ENCODE measurements around the gene WFS1. TPM values are rescaled to one million over a fixed set of nuclear protein-coding genes. Genes with fewer than 3 reads are reported as not detected.

WFS1 gene
- total RNA-seq, 1 donor from 2014 or later, result 29.2 TPM

GRCh38 chr4:6236816-6237390 lies 32.7 kb upstream of the WFS1 start:
- Mint-ChIP-seq H3K4me3 (ENCODE audit: unreplicated experiment) (no peak overlapping the region), H3K27ac (ENCODE audit: unreplicated experiment) (no peak overlapping the region), H3K4me1 (ENCODE audit: unreplicated experiment) (no peaks in the 10 kb centered on the region), H3K27me3 (ENCODE audit: unreplicated experiment) (peaks cover 7% of the 10 kb centered on the region), H3K9me3 (ENCODE audit: unreplicated experiment) (no peaks in the 10 kb centered on the region), H3K36me3 (ENCODE audit: unreplicated experiment) (no peaks in the 10 kb centered on the region)
- peak; percentile 23 for DNase-seq (ENCODE audit: extremely low spot score, unreplicated experiment)
- TF ChIP-seq, protein P1, sequence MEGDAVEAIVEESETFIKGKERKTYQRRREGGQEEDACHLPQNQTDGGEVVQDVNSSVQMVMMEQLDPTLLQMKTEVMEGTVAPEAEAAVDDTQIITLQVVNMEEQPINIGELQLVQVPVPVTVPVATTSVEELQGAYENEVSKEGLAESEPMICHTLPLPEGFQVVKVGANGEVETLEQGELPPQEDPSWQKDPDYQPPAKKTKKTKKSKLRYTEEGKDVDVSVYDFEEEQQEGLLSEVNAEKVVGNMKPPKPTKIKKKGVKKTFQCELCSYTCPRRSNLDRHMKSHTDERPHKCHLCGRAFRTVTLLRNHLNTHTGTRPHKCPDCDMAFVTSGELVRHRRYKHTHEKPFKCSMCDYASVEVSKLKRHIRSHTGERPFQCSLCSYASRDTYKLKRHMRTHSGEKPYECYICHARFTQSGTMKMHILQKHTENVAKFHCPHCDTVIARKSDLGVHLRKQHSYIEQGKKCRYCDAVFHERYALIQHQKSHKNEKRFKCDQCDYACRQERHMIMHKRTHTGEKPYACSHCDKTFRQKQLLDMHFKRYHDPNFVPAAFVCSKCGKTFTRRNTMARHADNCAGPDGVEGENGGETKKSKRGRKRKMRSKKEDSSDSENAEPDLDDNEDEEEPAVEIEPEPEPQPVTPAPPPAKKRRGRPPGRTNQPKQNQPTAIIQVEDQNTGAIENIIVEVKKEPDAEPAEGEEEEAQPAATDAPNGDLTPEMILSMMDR (IDR thresholded peaks at IDR 0.05), result no peak

GRCh38 chr4:6239486-6239885 lies 30.2 kb upstream of the WFS1 start:
- Mint-ChIP-seq H3K27ac (ENCODE audit: unreplicated experiment) (no peak overlapping the region), H3K36me3 (ENCODE audit: unreplicated experiment) (no peaks in the 10 kb centered on the region), H3K4me1 (ENCODE audit: unreplicated experiment) (no peaks in the 10 kb centered on the region), H3K4me3 (ENCODE audit: unreplicated experiment) (no peak overlapping the region), H3K9me3 (ENCODE audit: unreplicated experiment) (no peaks in the 10 kb centered on the region), H3K27me3 (ENCODE audit: unreplicated experiment) (peaks cover 9% of the 10 kb centered on the region)
- DNase-seq (ENCODE audit: extremely low spot score, unreplicated experiment), result no peak
- TF ChIP-seq, protein P1 (IDR thresholded peaks at IDR 0.05), result no peak

DNA sequence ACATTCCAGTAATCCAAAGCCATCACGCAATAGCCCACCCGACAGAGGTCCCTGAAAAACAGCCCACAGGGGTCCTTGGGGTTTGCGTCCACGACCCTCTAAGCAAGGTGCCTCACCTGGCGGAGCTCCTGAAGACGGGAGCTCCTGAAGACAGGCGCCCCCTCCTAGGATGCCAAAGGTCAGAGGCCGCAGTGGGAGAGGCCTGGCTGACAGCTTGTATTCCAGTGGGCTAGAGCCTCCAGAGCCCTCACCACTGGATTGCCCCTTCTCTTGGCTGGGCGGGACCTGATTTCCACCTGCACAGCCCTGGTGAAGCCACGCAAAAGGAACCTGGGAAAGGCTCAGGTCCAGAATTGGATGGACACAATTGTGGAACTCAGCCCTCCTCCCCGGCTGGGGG lies 29.7 kb upstream of the WFS1 start:
- Mint-ChIP-seq H3K27me3 (ENCODE audit: unreplicated experiment) (peaks cover 12% of the 10 kb centered on the region), H3K9me3 (ENCODE audit: unreplicated experiment) (no peaks in the 10 kb centered on the region), H3K36me3 (ENCODE audit: unreplicated experiment) (no peaks in the 10 kb centered on the region), H3K4me3 (ENCODE audit: unreplicated experiment) (no peak overlapping the region), H3K27ac (ENCODE audit: unreplicated experiment) (no peak overlapping the region), H3K4me1 (ENCODE audit: unreplicated experiment) (no peaks in the 10 kb centered on the region)
- TF ChIP-seq, protein P1 (IDR thresholded peaks at IDR 0.05), result no peak
- no peak for DNase-seq (ENCODE audit: extremely low spot score, unreplicated experiment)

DNA sequence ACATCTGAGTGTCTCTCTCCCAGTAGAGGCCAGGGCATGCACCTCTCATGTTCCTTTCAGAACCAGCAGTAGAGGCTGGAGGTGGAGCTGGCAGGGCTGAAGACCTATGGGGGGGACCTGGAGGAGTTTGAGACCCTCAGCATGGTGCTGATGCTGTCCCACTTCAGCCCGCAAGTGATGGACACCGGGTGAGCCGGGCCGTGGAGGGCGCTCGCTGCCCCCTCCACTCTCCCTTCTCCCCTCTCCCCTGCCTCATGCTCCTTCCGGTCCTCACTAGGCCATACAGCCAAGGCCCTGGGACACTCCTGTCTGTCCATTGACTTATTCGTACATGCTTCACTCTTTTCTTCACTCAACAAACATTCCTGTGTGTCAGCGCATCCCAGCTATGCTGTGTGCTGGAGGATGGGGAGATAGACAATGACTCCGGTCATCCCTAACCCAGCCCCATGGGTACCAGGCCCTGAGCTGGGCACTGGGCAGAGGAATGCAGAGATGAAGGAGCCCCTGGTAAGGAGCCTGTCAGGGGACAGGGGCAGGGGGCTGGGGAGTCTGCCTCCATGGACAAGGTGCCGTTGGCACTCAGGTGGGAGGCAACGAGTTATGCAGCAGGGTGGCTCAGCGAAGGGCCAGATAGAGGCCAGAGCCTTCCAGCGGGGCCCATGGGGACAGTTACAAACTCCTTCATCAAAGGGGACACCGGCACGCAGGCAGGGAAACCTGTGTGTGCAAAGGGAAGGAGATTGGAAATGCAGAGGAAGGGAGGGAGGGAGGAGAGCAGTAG lies 28.4 kb upstream of the WFS1 start:
- H3K9me3 Mint-ChIP-seq (ENCODE audit: unreplicated experiment), result no peaks in the 10 kb centered on the region
- no peak for DNase-seq (ENCODE audit: extremely low spot score, unreplicated experiment)
- H3K4me3 Mint-ChIP-seq (ENCODE audit: unreplicated experiment), result no peak overlapping the region
- H3K4me1 Mint-ChIP-seq (ENCODE audit: unreplicated experiment), result no peaks in the 10 kb centered on the region
- no peaks in the 10 kb centered on the region for H3K36me3 Mint-ChIP-seq (ENCODE audit: unreplicated experiment)
- H3K27ac Mint-ChIP-seq (ENCODE audit: unreplicated experiment), result no peak overlapping the region
- TF ChIP-seq, protein P1 (IDR thresholded peaks at IDR 0.05), result no peak
- H3K27me3 Mint-ChIP-seq (ENCODE audit: unreplicated experiment), result peaks cover 10% of the 10 kb centered on the region

DNA sequence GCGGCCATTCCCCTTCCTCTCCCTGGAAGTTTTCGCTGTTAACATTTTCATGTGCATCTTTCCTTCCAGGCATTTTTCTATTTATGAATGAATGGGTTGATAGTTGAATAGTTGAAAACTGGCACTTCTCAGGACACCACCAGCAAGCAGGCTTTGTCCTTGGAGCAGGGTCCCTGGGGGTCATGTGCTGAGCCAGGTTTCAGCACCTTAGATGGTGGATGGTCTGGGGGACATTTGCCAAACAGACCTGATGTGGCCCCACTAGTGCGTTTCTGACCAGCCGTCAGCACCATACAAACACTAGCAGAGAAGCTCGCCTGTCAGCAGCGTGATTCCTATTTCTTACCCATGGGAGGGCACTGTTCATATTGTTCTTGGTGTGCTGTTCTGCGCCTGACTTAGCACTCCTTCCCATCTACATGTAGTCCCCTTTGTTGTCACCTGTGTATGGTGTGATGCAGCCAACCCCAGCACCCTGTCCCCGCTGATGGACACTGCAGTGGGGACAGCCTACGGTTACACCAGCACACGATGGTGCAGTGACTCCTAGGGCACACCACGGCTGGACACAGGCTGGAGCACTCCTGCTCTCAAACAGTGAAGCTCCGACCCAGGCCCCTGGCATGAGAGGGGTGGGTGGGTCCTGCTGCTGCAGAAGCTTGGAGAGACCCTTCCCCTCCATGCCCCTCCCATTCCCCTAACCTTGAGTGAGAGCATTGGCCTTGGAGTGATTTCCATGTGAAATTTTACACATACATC lies 27.2 kb upstream of the WFS1 start:
- peaks cover 5% of the 10 kb centered on the region for H3K27me3 Mint-ChIP-seq (ENCODE audit: unreplicated experiment)

More for the DNA sequence above, 27.2 kb upstream of the WFS1 start:
- no peak overlapping the region for H3K4me3 Mint-ChIP-seq (ENCODE audit: unreplicated experiment)
- H3K9me3 Mint-ChIP-seq (ENCODE audit: unreplicated experiment), result no peaks in the 10 kb centered on the region
- TF ChIP-seq, protein P1 (IDR thresholded peaks at IDR 0.05), result no peak
- no peaks in the 10 kb centered on the region for H3K4me1 Mint-ChIP-seq (ENCODE audit: unreplicated experiment)
- H3K27ac Mint-ChIP-seq (ENCODE audit: unreplicated experiment), result no peak overlapping the region
- H3K36me3 Mint-ChIP-seq (ENCODE audit: unreplicated experiment), result no peaks in the 10 kb centered on the region
- DNase-seq (ENCODE audit: extremely low spot score, unreplicated experiment), result no peak

Data from osteocyte (in vitro differentiated cells).